ENCODE data around the gene GKN2.

DNA sequence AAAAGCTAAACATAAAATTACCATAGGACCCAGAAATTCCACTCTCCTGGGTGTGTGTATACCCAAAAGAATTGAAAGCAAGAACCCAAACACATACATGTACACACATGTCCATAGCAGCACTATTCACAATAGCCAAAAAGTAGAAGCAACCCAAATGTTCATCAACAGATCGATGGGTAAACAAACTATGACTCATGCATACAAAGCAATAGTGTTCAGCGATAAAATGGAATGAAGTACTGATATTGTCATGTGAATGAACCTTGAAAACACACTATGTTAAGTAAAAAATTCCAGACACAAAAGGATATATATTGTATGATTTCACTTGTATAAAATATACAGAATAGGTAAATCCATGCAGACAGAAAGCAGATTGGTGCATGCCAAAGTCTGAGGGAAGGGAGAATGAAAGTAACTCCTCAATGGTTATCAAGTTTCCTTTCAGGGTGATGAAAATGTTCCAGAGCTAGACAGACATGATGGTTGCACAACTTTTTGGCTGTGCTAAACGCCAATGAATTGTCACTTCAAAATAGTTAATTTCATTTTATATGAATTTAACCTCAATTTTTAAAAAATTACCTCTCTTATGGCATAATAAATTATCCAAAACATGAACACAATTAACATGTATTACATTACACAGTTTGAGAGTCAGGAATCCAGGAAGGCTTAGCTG lies 35.5 kb downstream of the GKN2 start:
- no peak for TF ChIP-seq GATA2 (IDR thresholded peaks at IDR 0.05; ENCODE audit: low read depth, low read length)
- no peak for TF ChIP-seq GATA3 (IDR thresholded peaks at IDR 0.05; ENCODE audit: low read depth, low read length)

Data from SH-SY5Y (cell line).